WI38 (cell line): ENCODE data around the gene SCD.

Source experiments
- H3K4me3 ChIP-seq: 2 replicates; pipeline ENCODE4 v1.5.1; 2011; ENCODE audit warnings: low read depth, mild to moderate bottlenecking, control low read depth, low read length
- CTCF ChIP-seq: IDR thresholded peaks from 2 replicates; pipeline ENCODE4 v1.5.1; 2012; ENCODE audit warnings: low read depth, mild to moderate bottlenecking, control low read depth, low read length

SCD gene

GRCh38 chr10:100356067-100357017, 9.3 kb downstream of the SCD start:
- H3K4me3 ChIP-seq, result no peak overlapping the region

GRCh38 chr10:100357059-100357858, 10.2 kb downstream of the SCD start:
- H3K4me3 ChIP-seq, result no peak overlapping the region
- TF ChIP-seq CTCF, result no peak

More at GRCh38 chr10:100356067-100357017, 9.3 kb downstream of the SCD start:
- TF ChIP-seq CTCF, result no peak

- TF ChIP-seq CTCF, result no peak
- no peak overlapping the region for H3K4me3 ChIP-seq
Observed at GRCh38 chr10:100359030-100359432, 12.0 kb downstream of the SCD start.

- no peak overlapping the region for H3K4me3 ChIP-seq
- no peak for TF ChIP-seq CTCF
Observed at GRCh38 chr10:100359529-100360150, 12.6 kb downstream of the SCD start.

- H3K4me3 ChIP-seq, result no peak overlapping the region
- no peak for TF ChIP-seq CTCF
Observed at GRCh38 chr10:100360234-100360633, 13.2 kb downstream of the SCD start.

GRCh38 chr10:100362570-100363496, 15.8 kb downstream of the SCD start:
- no peak overlapping the region for H3K4me3 ChIP-seq
- no peak for TF ChIP-seq CTCF
